MM.1S (cell line): ENCODE measurements around the gene SEPTIN3.

ENCODE experiments used
- EZH2phosphoT487 ChIP-seq: fragments of 300-600 bp; sonication (generic); IDR thresholded peaks from 2 replicates; pipeline ENCODE4 v1.6.1; 2018; ENCODE audit warnings: antibody characterized with exemption, low read length
- TF ChIP-seq, protein P1 (sequence below): fragments of 300-600 bp; sonication (generic); IDR thresholded peaks from 2 replicates; pipeline ENCODE4 v1.5.1; 2016; ENCODE audit warnings: antibody characterized with exemption, low read length, mixed read lengths

DNA sequence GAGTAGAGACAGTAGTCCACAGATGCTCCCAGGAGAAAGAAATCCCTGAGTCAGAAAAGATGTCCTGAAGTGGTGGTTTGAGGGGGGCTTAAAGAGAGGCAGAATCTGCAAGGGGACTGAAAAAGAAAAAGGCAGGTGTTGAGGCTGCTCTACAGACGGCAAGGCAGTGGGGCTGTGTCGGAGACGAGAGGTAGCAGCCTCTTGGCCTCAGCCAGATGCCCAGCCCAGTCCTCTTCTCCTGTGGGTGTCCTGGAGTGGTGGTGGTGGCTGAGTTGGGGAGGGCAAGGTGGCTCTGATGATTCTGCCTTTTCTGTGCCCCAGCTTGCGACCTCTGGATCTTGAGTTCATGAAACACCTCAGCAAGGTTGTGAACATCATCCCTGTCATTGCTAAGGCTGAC lies 20.0 kb downstream of the SEPTIN3 start:
- no peak for TF ChIP-seq EZH2phosphoT487
- TF ChIP-seq, protein P1, sequence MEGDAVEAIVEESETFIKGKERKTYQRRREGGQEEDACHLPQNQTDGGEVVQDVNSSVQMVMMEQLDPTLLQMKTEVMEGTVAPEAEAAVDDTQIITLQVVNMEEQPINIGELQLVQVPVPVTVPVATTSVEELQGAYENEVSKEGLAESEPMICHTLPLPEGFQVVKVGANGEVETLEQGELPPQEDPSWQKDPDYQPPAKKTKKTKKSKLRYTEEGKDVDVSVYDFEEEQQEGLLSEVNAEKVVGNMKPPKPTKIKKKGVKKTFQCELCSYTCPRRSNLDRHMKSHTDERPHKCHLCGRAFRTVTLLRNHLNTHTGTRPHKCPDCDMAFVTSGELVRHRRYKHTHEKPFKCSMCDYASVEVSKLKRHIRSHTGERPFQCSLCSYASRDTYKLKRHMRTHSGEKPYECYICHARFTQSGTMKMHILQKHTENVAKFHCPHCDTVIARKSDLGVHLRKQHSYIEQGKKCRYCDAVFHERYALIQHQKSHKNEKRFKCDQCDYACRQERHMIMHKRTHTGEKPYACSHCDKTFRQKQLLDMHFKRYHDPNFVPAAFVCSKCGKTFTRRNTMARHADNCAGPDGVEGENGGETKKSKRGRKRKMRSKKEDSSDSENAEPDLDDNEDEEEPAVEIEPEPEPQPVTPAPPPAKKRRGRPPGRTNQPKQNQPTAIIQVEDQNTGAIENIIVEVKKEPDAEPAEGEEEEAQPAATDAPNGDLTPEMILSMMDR, result no peak
